ENCODE results near the gene SHOX. TPM values are rescaled to one million over a fixed set of nuclear protein-coding genes. Genes with fewer than 3 reads are reported as not detected.

The SHOX gene
- total and polyA plus RNA-seq, 10 of the 15 experiments (the other 5 are each of a cell fraction or from before 2014, with no cell fraction given) = 0.42 TPM; not detected in 9

DNA sequence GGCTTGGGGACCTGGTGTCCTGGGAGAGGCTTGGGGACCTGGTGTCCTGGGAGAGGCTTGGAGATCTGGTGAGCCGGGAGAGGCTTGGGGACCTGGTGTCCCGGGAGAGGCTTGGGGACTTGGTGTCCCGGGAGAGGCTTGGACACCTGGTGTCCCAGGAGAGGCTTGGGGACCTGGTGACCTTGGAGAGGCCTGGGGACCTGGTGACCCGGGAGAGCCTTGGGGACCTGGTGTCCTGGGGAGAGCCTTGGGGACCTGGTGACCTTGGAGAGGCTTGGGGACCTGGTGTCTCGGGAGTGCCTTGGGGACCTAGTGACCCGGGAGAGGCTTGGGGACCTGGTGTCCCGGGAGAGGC is 12.6 kb downstream of the SHOX start:
- no peak overlapping the region for H2AFZ ChIP-seq (ENCODE audit: control insufficient read depth, low read depth, low read length)
- no peaks in the 10 kb centered on the region for H3K79me2 ChIP-seq (ENCODE audit: control insufficient read depth, insufficient read depth, low read length)
- ChIA-PET RAD21 (ENCODE audit: unreplicated experiment) (no interaction called here), SMC1A (ENCODE audit: uncharacterized antibody, unreplicated experiment) (no interaction called here), CTCF (no interaction called here), POLR2A (no interaction called here)
- in situ Hi-C loops (cut with MboI) (loop anchor here (5.0 kb wide), 1 partner anchor 51 kb away; no protein-coding TSS in a partner anchor), intact Hi-C loops (cut with micrococcal nuclease; ENCODE audit: unreplicated experiment) (no loop called here)
- no peaks in the 10 kb centered on the region; the same call in 2 of the 3 replicates for H3K9me3 ChIP-seq (replicated peaks; ENCODE audit: control insufficient read depth, insufficient read depth, low read length)
- ATAC-seq (no peak), DNase-seq (ENCODE audit: low read depth, low spot score) (no peak), FAIRE-seq (no peak)
- H3K4me1 ChIP-seq (ENCODE audit: control insufficient read depth, insufficient read depth, low read length) = no peaks in the 10 kb centered on the region
- H3K4me3 ChIP-seq = no peak overlapping the region
- TF ChIP-seq LARP7 (IDR thresholded peaks at IDR 0.05) = no peak
- H3K27ac ChIP-seq (ENCODE audit: control insufficient read depth, insufficient read depth) = no peak overlapping the region
- no peaks in the 10 kb centered on the region for H3K27me3 ChIP-seq (replicated peaks in 1 of 2; ENCODE audit: control insufficient read depth in 2 of 2, insufficient read depth in 2 of 2, low read length in 1 of 2)
- no TSS peak for BruUV-seq (replicated peaks)
- no peaks in the 10 kb centered on the region for H3K36me3 ChIP-seq (ENCODE audit: control insufficient read depth in 2 of 2, insufficient read depth in 2 of 2, low read length in 1 of 2)
- 26% methylated on average over 7 of the region's 7 CpGs for WGBS (ENCODE audit: insufficient coverage, insufficient replicate concordance, low lambda C conversion rate, missing lambda C conversion rate)
- no peak overlapping the region for H3K4me2 ChIP-seq (ENCODE audit: control insufficient read depth, insufficient read depth)
- H4K20me1 ChIP-seq (ENCODE audit: control insufficient read depth, insufficient read depth) = no peaks in the 10 kb centered on the region
- no peak overlapping the region for H3K9ac ChIP-seq (ENCODE audit: control insufficient read depth, insufficient read depth, low read length)

DNA sequence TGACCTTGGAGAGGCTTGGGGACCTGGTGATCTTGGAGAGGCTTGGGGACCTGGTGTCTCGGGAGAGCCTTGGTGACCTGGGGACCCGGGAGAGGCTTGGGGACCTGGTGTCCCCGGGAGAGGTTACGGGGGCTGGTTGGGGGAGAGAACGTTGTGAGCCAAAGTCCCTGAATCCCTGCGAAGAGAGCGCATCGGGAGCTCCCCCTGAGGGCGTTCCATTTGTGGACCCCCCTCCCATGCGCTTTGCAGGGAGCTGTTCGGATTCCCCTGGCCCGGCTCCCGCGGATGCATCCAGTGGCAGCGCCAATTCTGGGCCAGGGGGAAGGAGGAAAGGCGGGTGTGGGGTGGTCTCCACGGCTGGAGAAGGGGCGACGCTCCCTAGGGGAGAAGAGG is 13.3 kb downstream of the SHOX start:
- POLR2A ChIA-PET = no interaction called here
- Histone ChIP-seq H3K79me2 (ENCODE audit: control insufficient read depth, insufficient read depth, low read length) (no peaks in the 10 kb centered on the region), H3K27ac (ENCODE audit: control insufficient read depth, insufficient read depth) (no peak overlapping the region), H3K9me3 (replicated peaks; ENCODE audit: control insufficient read depth, insufficient read depth, low read length) (no peaks in the 10 kb centered on the region; the same call in 2 of the 3 replicates), H3K4me1 (ENCODE audit: control insufficient read depth, insufficient read depth, low read length) (no peaks in the 10 kb centered on the region), H2AFZ (ENCODE audit: control insufficient read depth, low read depth, low read length) (no peak overlapping the region), H3K4me2 (ENCODE audit: control insufficient read depth, insufficient read depth) (no peak overlapping the region), H4K20me1 (ENCODE audit: control insufficient read depth, insufficient read depth) (no peaks in the 10 kb centered on the region), H3K27me3 (replicated peaks in 1 of 2; ENCODE audit: control insufficient read depth in 2 of 2, insufficient read depth in 2 of 2, low read length in 1 of 2) (no peaks in the 10 kb centered on the region), H3K36me3 (ENCODE audit: control insufficient read depth in 2 of 2, insufficient read depth in 2 of 2, low read length in 1 of 2) (no peaks in the 10 kb centered on the region), H3K4me3 (no peak overlapping the region), H3K9ac (ENCODE audit: control insufficient read depth, insufficient read depth, low read length) (no peak overlapping the region)
- FAIRE-seq = no peak
- ATAC-seq = no peak
- SMC1A ChIA-PET (ENCODE audit: uncharacterized antibody, unreplicated experiment) = no interaction called here
- CTCF ChIA-PET = no interaction called here
- BruUV-seq (replicated peaks) = no TSS peak
- WGBS (ENCODE audit: insufficient coverage, insufficient replicate concordance, low lambda C conversion rate, missing lambda C conversion rate) = 33% methylated on average over 2 of the region's 19 CpGs
- RAD21 ChIA-PET (ENCODE audit: unreplicated experiment) = no interaction called here
- no peak for DNase-seq (ENCODE audit: low read depth, low spot score)
- intact Hi-C loops (cut with micrococcal nuclease; ENCODE audit: unreplicated experiment) = no loop called here
- in situ Hi-C loops (cut with MboI) = loop anchor here (5.0 kb wide), 1 partner anchor 52 kb away; no protein-coding TSS in a partner anchor
- TF ChIP-seq, protein P1, sequence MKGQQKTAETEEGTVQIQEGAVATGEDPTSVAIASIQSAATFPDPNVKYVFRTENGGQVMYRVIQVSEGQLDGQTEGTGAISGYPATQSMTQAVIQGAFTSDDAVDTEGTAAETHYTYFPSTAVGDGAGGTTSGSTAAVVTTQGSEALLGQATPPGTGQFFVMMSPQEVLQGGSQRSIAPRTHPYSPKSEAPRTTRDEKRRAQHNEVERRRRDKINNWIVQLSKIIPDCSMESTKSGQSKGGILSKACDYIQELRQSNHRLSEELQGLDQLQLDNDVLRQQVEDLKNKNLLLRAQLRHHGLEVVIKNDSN (IDR thresholded peaks at IDR 0.05; ENCODE audit: borderline replicate concordance, extremely low read length, insufficient read depth, low read depth, low read length) = no peak
- TF ChIP-seq BMI1 (IDR thresholded peaks at IDR 0.05; ENCODE audit: borderline replicate concordance) = no peak
- TF ChIP-seq, protein P2, sequence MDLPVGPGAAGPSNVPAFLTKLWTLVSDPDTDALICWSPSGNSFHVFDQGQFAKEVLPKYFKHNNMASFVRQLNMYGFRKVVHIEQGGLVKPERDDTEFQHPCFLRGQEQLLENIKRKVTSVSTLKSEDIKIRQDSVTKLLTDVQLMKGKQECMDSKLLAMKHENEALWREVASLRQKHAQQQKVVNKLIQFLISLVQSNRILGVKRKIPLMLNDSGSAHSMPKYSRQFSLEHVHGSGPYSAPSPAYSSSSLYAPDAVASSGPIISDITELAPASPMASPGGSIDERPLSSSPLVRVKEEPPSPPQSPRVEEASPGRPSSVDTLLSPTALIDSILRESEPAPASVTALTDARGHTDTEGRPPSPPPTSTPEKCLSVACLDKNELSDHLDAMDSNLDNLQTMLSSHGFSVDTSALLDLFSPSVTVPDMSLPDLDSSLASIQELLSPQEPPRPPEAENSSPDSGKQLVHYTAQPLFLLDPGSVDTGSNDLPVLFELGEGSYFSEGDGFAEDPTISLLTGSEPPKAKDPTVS (IDR thresholded peaks at IDR 0.05; ENCODE audit: low read depth, low read length) = no peak
- TF ChIP-seq STAT1 (conservative IDR thresholded peaks at IDR 0.05) = no peak
- no peak for TF ChIP-seq RCOR1 (conservative IDR thresholded peaks at IDR 0.05; ENCODE audit: low read depth, low read length)
- TF ChIP-seq, protein P3, sequence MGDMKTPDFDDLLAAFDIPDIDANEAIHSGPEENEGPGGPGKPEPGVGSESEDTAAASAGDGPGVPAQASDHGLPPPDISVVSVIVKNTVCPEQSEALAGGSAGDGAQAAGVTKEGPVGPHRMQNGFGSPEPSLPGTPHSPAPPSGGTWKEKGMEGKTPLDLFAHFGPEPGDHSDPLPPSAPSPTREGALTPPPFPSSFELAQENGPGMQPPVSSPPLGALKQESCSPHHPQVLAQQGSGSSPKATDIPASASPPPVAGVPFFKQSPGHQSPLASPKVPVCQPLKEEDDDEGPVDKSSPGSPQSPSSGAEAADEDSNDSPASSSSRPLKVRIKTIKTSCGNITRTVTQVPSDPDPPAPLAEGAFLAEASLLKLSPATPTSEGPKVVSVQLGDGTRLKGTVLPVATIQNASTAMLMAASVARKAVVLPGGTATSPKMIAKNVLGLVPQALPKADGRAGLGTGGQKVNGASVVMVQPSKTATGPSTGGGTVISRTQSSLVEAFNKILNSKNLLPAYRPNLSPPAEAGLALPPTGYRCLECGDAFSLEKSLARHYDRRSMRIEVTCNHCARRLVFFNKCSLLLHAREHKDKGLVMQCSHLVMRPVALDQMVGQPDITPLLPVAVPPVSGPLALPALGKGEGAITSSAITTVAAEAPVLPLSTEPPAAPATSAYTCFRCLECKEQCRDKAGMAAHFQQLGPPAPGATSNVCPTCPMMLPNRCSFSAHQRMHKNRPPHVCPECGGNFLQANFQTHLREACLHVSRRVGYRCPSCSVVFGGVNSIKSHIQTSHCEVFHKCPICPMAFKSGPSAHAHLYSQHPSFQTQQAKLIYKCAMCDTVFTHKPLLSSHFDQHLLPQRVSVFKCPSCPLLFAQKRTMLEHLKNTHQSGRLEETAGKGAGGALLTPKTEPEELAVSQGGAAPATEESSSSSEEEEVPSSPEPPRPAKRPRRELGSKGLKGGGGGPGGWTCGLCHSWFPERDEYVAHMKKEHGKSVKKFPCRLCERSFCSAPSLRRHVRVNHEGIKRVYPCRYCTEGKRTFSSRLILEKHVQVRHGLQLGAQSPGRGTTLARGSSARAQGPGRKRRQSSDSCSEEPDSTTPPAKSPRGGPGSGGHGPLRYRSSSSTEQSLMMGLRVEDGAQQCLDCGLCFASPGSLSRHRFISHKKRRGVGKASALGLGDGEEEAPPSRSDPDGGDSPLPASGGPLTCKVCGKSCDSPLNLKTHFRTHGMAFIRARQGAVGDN (IDR thresholded peaks at IDR 0.05) = no peak
- TF ChIP-seq NFIC (IDR thresholded peaks at IDR 0.05; ENCODE audit: low read depth, low read length) = no peak
- no peak for TF ChIP-seq CHD4 (IDR thresholded peaks at IDR 0.05)
- no peak for TF ChIP-seq RBBP5 (conservative IDR thresholded peaks at IDR 0.05)
- TF ChIP-seq NFXL1 (IDR thresholded peaks at IDR 0.05; ENCODE audit: borderline replicate concordance) = no peak
- no peak for TF ChIP-seq NFYA (IDR thresholded peaks at IDR 0.05; ENCODE audit: borderline replicate concordance, low read depth, low read length)
- no peak for TF ChIP-seq RFX5 (IDR thresholded peaks at IDR 0.05; ENCODE audit: low read depth, low read length)

Measured in GM12878 (cell line).